ENCODE measurements around the gene OPTC. TPM values are rescaled to one million over a fixed set of nuclear protein-coding genes. Genes with fewer than 3 reads are reported as not detected.

OPTC gene
- polyA plus RNA-seq, 1 donor from 2014 or later: not detected

- no peaks in the 10 kb centered on the region for H3K9me2 ChIP-seq (ENCODE audit: insufficient read depth, low read length)
- no peaks in the 10 kb centered on the region for H3K9me3 ChIP-seq (ENCODE audit: low read length)
- no peak for TF ChIP-seq CTCF (IDR thresholded peaks at IDR 0.05; ENCODE audit: poor library complexity, severe bottlenecking)
- no peaks in the 10 kb centered on the region for H4K20me1 ChIP-seq (ENCODE audit: insufficient read depth)
- H3K79me2 ChIP-seq (replicated peaks; ENCODE audit: insufficient read depth, low read length): no peaks in the 10 kb centered on the region
- no peak overlapping the region for H3K4me2 ChIP-seq (ENCODE audit: low read length)
- no peak overlapping the region for H2AFZ ChIP-seq (ENCODE audit: low read depth, low read length)
- H3K4me3 ChIP-seq (ENCODE audit: low read length): no peak overlapping the region
- no peaks in the 10 kb centered on the region for H3K36me3 ChIP-seq (ENCODE audit: insufficient read depth, low read length)
- H3K27me3 ChIP-seq (ENCODE audit: insufficient read depth, low read depth, low read length): no peaks in the 10 kb centered on the region
- no peaks in the 10 kb centered on the region for H3F3A ChIP-seq (ENCODE audit: insufficient read depth, low read length, poor library complexity, severe bottlenecking)
- H3K9ac ChIP-seq (ENCODE audit: low read length): no peak overlapping the region
- no peak overlapping the region for H3K27ac ChIP-seq (ENCODE audit: low read length)
Observed at GRCh38 chr1:203480525-203481084, 13.3 kb upstream of the OPTC start.

- Histone ChIP-seq H2AFZ (ENCODE audit: low read depth, low read length) (no peak overlapping the region), H3K36me3 (ENCODE audit: insufficient read depth, low read length) (no peaks in the 10 kb centered on the region), H3K27me3 (ENCODE audit: insufficient read depth, low read depth, low read length) (no peaks in the 10 kb centered on the region), H3K27ac (ENCODE audit: low read length) (no peak overlapping the region), H3F3A (ENCODE audit: insufficient read depth, low read length, poor library complexity, severe bottlenecking) (no peaks in the 10 kb centered on the region), H3K4me3 (ENCODE audit: low read length) (no peak overlapping the region), H3K4me2 (ENCODE audit: low read length) (no peak overlapping the region), H4K20me1 (ENCODE audit: insufficient read depth) (no peaks in the 10 kb centered on the region), H3K9me3 (ENCODE audit: low read length) (no peaks in the 10 kb centered on the region), H3K9me2 (ENCODE audit: insufficient read depth, low read length) (no peaks in the 10 kb centered on the region), H3K9ac (ENCODE audit: low read length) (no peak overlapping the region), H3K79me2 (replicated peaks; ENCODE audit: insufficient read depth, low read length) (no peaks in the 10 kb centered on the region)
- no peak for TF ChIP-seq EP300 (conservative IDR thresholded peaks at IDR 0.05; ENCODE audit: poor library complexity, severe bottlenecking)
- TF ChIP-seq EZH2 (IDR thresholded peaks at IDR 0.05; ENCODE audit: borderline replicate concordance, insufficient read depth, low read length, poor library complexity, severe bottlenecking): no peak
- TF ChIP-seq TAF1 (IDR thresholded peaks at IDR 0.05; ENCODE audit: low read depth): no peak
- TF ChIP-seq RAD21 (conservative IDR thresholded peaks at IDR 0.05): no peak
- TF ChIP-seq POLR2AphosphoS5 (IDR thresholded peaks at IDR 0.05): no peak
- no peak for TF ChIP-seq MXI1 (conservative IDR thresholded peaks at IDR 0.05; ENCODE audit: poor library complexity, severe bottlenecking)
- TF ChIP-seq CTCF (IDR thresholded peaks at IDR 0.05; ENCODE audit: poor library complexity, severe bottlenecking): no peak
- TF ChIP-seq REST (IDR thresholded peaks at IDR 0.05; ENCODE audit: borderline replicate concordance): no peak
- no peak for TF ChIP-seq SMC3 (conservative IDR thresholded peaks at IDR 0.05; ENCODE audit: poor library complexity)
Observed at GRCh38 chr1:203481196-203481595, 12.8 kb upstream of the OPTC start.
